Psoas muscle (tissue), 8 donors: ENCODE measurements around the gene LRP3. TPM values are rescaled to one million over a fixed set of nuclear protein-coding genes. Genes with fewer than 3 reads are reported as not detected.

ENCODE experiments used
- ATAC-seq, 4 donors: fragments of 200-7000 bp; cut with Tn5 transposase; one replicate each; pipeline ENCODE4 v1.9.1; 2020; ENCODE audit warnings: moderate library complexity in 3 of 4, mild to moderate bottlenecking in 2 of 4
- DNase-seq, 2 donors: peaks; one replicate each; pipeline ENCODE4 v3.0.0-alpha.2; 2020
- H3K27ac ChIP-seq: fragments of 200-600 bp; one replicate; pipeline ENCODE4 v1.8.0; 2022
- H3K27me3 ChIP-seq, 3 donors: fragments of 200-600 bp in 1 of 3; one replicate each; pipeline versions ENCODE4 v1.6.1 to v1.8.0; 2013 to 2022; ENCODE audit warnings: low read length in 2 of 3, mild to moderate bottlenecking in 2 of 3, moderate library complexity in 1 of 3; ENCODE audit not compliant: insufficient read depth in 3 of 3
- H3K36me3 ChIP-seq, 2 donors: fragments of 200-600 bp in 1 of 2; one replicate each; pipeline versions ENCODE4 v1.6.1 to v1.8.0; 2013 to 2022; ENCODE audit warnings: low read depth in 1 of 2, mild to moderate bottlenecking in 1 of 2, moderate library complexity in 1 of 2; ENCODE audit not compliant: insufficient read depth in 1 of 2
- H3K4me1 ChIP-seq: fragments of 200-600 bp; one replicate; pipeline ENCODE4 v1.8.0; 2022
- H3K4me3 ChIP-seq: fragments of 200-600 bp; one replicate; pipeline ENCODE4 v1.8.0; 2022; ENCODE audit warnings: mild to moderate bottlenecking
- H3K9me3 ChIP-seq: fragments of 200-600 bp; one replicate; pipeline ENCODE4 v1.8.0; 2022
- WGBS, 3 donors: extraction: QIAGEN DNeasy Blood & Tissue Kit; methylation state at CpG; one replicate each; pipeline versions ENCODE4 v1.1.6 to v1.1.7; 2013; 5-methylcytosine and 5-hydroxymethylcytosine counted together
- intact Hi-C, 2 donors: fragments of 100-400 bp; cut with DNase I; formaldehyde crosslinking; loops; one replicate each; pipeline versions ENCODE4 v1.11.0 to v1.14.2; 2022
- polyA plus RNA-seq, 3 donors: library from polyadenylated mRNA; stranded (reverse); fragments of 200-250 nt; gene quantifications; one replicate each; pipeline ENCODE4 v1.2.3, GENCODE V29; 2013
- total RNA-seq, 4 donors: library from RNA; stranded (reverse); fragmentation: NEBNext Ultra II Directional in 2 of 4; extraction: Animal tissue kit (Norgen Biotek cat#: 25700) in 2 of 4; gene quantifications; one replicate each; pipeline versions ENCODE4 v1.2.1 to v1.2.4, GENCODE V29; 2021 to 2023
- TF ChIP-seq, protein P1 (sequence below): fragments of 200-600 bp; IDR thresholded peaks from one replicate; pipeline ENCODE4 v1.8.0; 2022; ENCODE audit warnings: antibody characterized with exemption
- donor health status: healthy with polysubstance abuse.
- donor health status: DM: no; HTN: no; CAD: no; lungs with moderate emphysema.
- donor health status: Bipolar disorder and iron deficiency.
- donor health status: healthy.
- donor health status: DM: yes; HTN: yes; CAD: no.
- donor health status: DM: no; HTN: no; CAD: no.
- donor health status: DM: no; HTN: no; CAD: no.
- donor health status: DM: yes; HTN: yes; CAD: no.

Gene LRP3
- total and polyA plus RNA-seq, 7 donors = 10.7 to 25.1 (median 18.8) TPM

DNA sequence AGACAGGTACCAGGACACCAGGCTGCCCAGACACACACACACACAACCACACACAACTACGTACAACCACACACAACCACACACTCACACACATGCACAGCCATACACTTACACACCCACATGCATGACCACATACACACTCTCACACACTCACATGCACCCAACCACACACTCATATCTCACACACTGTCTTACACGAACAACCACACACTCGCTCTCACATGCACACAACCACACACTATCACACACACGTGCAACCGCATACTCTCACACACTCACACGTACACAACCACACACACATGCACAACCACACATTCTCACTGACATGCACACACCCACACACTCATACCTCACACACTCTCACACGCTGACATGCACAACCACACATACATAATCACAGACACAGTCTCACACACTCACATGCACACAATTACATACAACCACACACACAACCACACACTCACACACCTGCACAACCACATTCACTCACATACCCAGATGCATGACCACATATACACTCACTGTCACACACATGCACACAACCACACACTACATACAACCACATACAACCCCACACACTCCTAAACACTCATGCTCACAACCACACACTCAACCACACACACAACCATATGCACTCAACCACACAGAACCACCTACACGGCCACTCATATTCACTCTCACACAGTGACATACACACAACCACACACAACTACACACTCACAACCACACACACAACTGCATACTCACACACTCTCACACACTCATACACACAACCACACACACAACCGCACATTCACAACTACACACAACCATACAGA is 39.1 kb downstream of the LRP3 start:
- H3K4me1 ChIP-seq = no peaks in the 10 kb centered on the region
- TF ChIP-seq, protein P1, sequence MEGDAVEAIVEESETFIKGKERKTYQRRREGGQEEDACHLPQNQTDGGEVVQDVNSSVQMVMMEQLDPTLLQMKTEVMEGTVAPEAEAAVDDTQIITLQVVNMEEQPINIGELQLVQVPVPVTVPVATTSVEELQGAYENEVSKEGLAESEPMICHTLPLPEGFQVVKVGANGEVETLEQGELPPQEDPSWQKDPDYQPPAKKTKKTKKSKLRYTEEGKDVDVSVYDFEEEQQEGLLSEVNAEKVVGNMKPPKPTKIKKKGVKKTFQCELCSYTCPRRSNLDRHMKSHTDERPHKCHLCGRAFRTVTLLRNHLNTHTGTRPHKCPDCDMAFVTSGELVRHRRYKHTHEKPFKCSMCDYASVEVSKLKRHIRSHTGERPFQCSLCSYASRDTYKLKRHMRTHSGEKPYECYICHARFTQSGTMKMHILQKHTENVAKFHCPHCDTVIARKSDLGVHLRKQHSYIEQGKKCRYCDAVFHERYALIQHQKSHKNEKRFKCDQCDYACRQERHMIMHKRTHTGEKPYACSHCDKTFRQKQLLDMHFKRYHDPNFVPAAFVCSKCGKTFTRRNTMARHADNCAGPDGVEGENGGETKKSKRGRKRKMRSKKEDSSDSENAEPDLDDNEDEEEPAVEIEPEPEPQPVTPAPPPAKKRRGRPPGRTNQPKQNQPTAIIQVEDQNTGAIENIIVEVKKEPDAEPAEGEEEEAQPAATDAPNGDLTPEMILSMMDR = no peak
- H3K27me3 ChIP-seq = peaks cover 0 to 22% (median 7%) of the 10 kb centered on the region in 3 donors
- intact Hi-C loops = loop anchor here in 1 of 2 donors (10.0 kb wide), 1 partner anchor 542 kb away; no protein-coding TSS in a partner anchor
- no peak overlapping the region for H3K4me3 ChIP-seq
- H3K27ac ChIP-seq = no peak overlapping the region
- WGBS, 3 donors = 91 to 93% (median 92%) methylated on average over 9 of the region's 9 CpGs
- peaks cover 7% of the 10 kb centered on the region for H3K9me3 ChIP-seq
- ATAC-seq = no peak
- H3K36me3 ChIP-seq = no peaks in the 10 kb centered on the region
- DNase-seq = no peak

DNA sequence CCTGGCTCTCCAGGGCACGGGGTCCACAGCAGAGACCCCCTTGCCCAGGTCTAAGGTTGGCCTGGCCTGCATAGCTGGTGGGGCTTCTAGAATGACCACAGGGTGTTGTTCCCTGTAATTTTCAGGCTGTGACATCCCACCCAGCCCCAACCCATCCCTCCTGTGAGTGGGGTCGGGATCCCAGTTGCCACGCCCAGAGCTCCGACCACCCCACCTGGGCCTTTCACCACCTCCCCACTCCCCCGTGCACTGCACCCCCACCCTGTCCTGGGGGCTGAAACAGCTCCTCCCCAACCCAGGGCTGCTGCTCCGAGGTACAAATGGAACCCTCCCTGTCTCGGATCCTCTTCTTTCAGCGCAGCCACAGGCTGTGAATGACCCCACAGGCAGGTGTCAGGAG is 40.0 kb downstream of the LRP3 start:
- Histone ChIP-seq H3K36me3 (no peaks in the 10 kb centered on the region), H3K27me3 (peaks cover 0 to 14% (median 7%) of the 10 kb centered on the region in 3 donors), H3K4me3 (no peak overlapping the region), H3K9me3 (no peaks in the 10 kb centered on the region), H3K27ac (no peak overlapping the region), H3K4me1 (no peaks in the 10 kb centered on the region)
- intact Hi-C loops = loop anchor here in 1 of 2 donors (2.0 to 10.0 kb wide), 2 partner anchors 173 to 541 kb away; no protein-coding TSS in a partner anchor
- TF ChIP-seq, protein P1 = no peak
- DNase-seq (peak in 1 of 2 donors; percentile 37), ATAC-seq (no peak)
- 70 to 76% (median 72%) methylated on average over 8 of the region's 8 CpGs for WGBS, 3 donors

DNA sequence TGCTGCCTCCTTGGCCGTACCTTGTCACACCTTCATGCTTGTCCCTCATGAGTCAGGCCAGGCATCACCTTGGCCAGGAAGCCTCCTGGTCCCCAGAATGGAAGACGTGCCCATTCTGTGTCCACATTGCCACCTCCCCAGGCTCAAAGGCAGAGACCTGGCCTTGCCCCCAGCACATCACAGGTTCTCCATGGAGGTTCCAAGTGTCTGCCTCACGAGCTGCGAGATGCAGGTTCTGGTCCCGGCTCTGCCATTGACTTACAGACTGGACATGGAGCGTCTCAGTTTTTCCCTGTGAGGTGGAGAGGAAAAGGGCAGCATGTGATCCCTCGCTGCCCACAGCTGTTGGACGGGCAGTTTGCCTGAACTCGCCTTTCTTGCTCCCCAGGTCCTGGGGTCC is 40.6 kb downstream of the LRP3 start:
- ATAC-seq (no peak), DNase-seq (peak in 1 of 2 donors; percentile 42)
- Histone ChIP-seq H3K4me3 (no peak overlapping the region), H3K36me3 (no peaks in the 10 kb centered on the region), H3K27me3 (peaks cover 0 to 14% (median 2%) of the 10 kb centered on the region in 3 donors), H3K4me1 (no peaks in the 10 kb centered on the region), H3K27ac (no peak overlapping the region), H3K9me3 (no peaks in the 10 kb centered on the region)
- intact Hi-C loops = loop anchor here (1.0 to 10.0 kb wide), 5 partner anchors 68 to 540 kb away; partner anchors contain the start of gene CEBPA (in 1 of the 2)
- TF ChIP-seq, protein P1 = no peak
- 55 to 66% (median 62%) methylated on average over 9 of the region's 9 CpGs for WGBS, 3 donors

DNA sequence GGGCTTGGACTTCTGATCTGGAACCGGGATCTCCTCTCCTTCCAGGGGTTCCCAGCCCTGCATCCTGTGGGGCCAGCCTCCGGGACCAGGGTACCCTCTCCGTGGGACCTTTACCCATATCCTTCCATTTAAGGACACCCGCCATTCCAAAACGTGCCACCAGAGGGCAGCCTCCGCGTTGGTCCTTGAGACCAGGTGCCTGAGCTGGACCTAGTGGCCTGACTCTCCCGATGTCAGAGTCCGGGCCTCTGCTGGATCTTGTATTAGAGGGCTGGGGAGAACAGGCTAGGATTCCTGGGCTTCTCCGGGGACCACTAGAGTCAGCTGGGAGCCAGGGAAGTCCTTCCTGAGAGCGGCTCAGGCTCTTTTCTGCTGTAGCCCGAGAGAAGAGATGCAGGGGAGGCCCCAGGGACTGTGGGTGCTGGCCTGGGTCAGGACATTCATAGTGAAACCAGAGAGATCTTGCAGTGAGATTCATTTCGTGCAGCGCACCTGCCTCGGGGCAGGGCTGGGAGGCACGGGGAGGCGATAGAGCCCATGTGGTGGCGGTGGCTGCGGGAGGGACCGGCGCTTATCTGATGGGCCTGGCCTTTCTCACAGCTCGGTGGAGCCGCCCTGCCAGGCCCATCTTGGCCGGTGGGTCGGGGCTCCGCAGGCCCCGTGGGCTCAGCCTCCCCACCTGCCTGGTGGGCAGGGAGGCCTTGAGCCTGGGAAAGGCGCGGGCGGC is 41.3 kb downstream of the LRP3 start:
- WGBS, 3 donors = 53 to 60% (median 59%) methylated on average over 26 to 30 of the region's 30 CpGs
- no peak overlapping the region for H3K27ac ChIP-seq
- H3K9me3 ChIP-seq = no peaks in the 10 kb centered on the region
- peaks cover 0 to 14% (median 0%) of the 10 kb centered on the region in 3 donors for H3K27me3 ChIP-seq
- intact Hi-C loops = loop anchor here (1.0 to 10.0 kb wide), 5 partner anchors 67 to 539 kb away; partner anchors contain the start of gene CEBPA (in 1 of the 2)
- ATAC-seq (peak; percentile 78 to 86 (median 79)), DNase-seq (peak; percentile 76 to 87)
- TF ChIP-seq, protein P1 = peak; percentile 93
- no peak overlapping the region for H3K4me3 ChIP-seq
- no peaks in the 10 kb centered on the region for H3K36me3 ChIP-seq
- no peaks in the 10 kb centered on the region for H3K4me1 ChIP-seq
